ENCODE measurements around the gene OR2M4.

- TF ChIP-seq CTCF (conservative IDR thresholded peaks at IDR 0.05; ENCODE audit: low read depth, low read length) = no peak
- no peak for TF ChIP-seq POLR2A (IDR thresholded peaks at IDR 0.05; ENCODE audit: low read depth, low read length)
- TF ChIP-seq SMC3 (IDR thresholded peaks at IDR 0.05; ENCODE audit: low read depth, low read length) = no peak
- no peak for TF ChIP-seq USF2 (IDR thresholded peaks at IDR 0.05; ENCODE audit: low read depth, low read length)
- no peak for TF ChIP-seq CEBPB (IDR thresholded peaks at IDR 0.05; ENCODE audit: low read depth, low read length)
- no peak for TF ChIP-seq CHD1 (IDR thresholded peaks at IDR 0.05; ENCODE audit: low read depth, low read length)
These were observed 5.7 kb upstream of the OR2M4 start for GRCh38 chr1:248225537-248225936.

All from IMR-90 (cell line).